ENCODE measurements around the gene MYO5B. TPM values are rescaled to one million over a fixed set of nuclear protein-coding genes. Genes with fewer than 3 reads are reported as not detected.
"Not testable (repeated sequence)": the region's sequence is repeated elsewhere in the genome, so short reads cannot be mapped to it uniquely, and the experiment has no call there.

MYO5B gene
- total and polyA plus RNA-seq, 4 donors, result 5.4 to 23.4 (median 11.4) TPM

- no peak for DNase-seq (ENCODE audit: low spot score)
- Histone ChIP-seq H3K36me3 (ENCODE audit: control insufficient read depth in 4 of 4, insufficient read depth in 3 of 4, low read depth in 1 of 4, low read length in 3 of 4) (peaks cover 9 to 47% (median 41%) of the 10 kb centered on the region in 4 donors), H3K27ac (ENCODE audit: low read depth in 1 of 2, low read length in 2 of 2) (no peak overlapping the region), H3K9ac (ENCODE audit: low read depth in 1 of 2, low read length in 2 of 2) (no peak overlapping the region), H3K9me3 (ENCODE audit: control insufficient read depth in 4 of 4, low read length in 3 of 4) (no peaks in the 10 kb centered on the region), H3K4me1 (ENCODE audit: control insufficient read depth in 4 of 4, insufficient read depth in 4 of 4, low read length in 3 of 4) (peaks cover 2 to 17% (median 11%) of the 10 kb centered on the region in 4 donors), H3K4me3 (ENCODE audit: low read depth in 1 of 3, low read length in 3 of 3) (no peak overlapping the region), H3K27me3 (ENCODE audit: control insufficient read depth in 4 of 4, insufficient read depth in 4 of 4, low read length in 3 of 4) (no peaks in the 10 kb centered on the region)
- 31% methylated on average over 1 of the region's 1 CpG for WGBS
- TF ChIP-seq RXRA (IDR thresholded peaks at IDR 0.05) (no peak), EGR1 (IDR thresholded peaks at IDR 0.05; ENCODE audit: low read depth in 2 of 2) (no peak), RAD21 (IDR thresholded peaks at IDR 0.05) (peak; percentile 58 to 65), HNF4G (IDR thresholded peaks at IDR 0.05) (no peak), FOXA1 (IDR thresholded peaks at IDR 0.05) (no peak), JUND (IDR thresholded peaks at IDR 0.05) (no peak)
- TF ChIP-seq, protein P1, sequence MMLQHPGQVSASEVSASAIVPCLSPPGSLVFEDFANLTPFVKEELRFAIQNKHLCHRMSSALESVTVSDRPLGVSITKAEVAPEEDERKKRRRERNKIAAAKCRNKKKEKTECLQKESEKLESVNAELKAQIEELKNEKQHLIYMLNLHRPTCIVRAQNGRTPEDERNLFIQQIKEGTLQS (IDR thresholded peaks at IDR 0.05), result no peak
- TF ChIP-seq, protein P2, sequence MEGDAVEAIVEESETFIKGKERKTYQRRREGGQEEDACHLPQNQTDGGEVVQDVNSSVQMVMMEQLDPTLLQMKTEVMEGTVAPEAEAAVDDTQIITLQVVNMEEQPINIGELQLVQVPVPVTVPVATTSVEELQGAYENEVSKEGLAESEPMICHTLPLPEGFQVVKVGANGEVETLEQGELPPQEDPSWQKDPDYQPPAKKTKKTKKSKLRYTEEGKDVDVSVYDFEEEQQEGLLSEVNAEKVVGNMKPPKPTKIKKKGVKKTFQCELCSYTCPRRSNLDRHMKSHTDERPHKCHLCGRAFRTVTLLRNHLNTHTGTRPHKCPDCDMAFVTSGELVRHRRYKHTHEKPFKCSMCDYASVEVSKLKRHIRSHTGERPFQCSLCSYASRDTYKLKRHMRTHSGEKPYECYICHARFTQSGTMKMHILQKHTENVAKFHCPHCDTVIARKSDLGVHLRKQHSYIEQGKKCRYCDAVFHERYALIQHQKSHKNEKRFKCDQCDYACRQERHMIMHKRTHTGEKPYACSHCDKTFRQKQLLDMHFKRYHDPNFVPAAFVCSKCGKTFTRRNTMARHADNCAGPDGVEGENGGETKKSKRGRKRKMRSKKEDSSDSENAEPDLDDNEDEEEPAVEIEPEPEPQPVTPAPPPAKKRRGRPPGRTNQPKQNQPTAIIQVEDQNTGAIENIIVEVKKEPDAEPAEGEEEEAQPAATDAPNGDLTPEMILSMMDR (IDR thresholded peaks at IDR 0.05; ENCODE audit: low read depth, low read length, missing input control), result peak; percentile 19
Observed at GRCh38 chr18:49784427-49785185, 410.3 kb downstream of the MYO5B start.

DNA sequence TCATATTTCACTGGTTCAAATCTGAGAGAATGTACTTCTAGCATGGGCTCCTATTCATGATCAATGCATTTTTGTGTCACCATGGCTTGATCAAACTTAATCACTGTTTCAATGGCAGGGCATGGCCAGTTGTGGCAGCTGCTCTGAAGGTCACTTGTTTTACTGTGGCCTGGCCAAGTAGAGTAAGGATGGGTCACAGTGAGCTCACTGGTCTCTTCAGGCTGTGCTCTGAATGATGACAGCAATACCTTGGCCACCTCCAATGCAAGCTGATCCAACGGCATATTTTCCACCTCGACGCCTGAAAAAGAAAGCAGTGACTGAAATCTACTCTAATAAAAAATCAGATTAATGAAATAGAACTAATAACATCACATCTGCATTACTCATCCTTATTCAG lies 411.3 kb downstream of the MYO5B start:
- not testable (repeated sequence) for H3K9me3 ChIP-seq (ENCODE audit: control insufficient read depth in 4 of 4, low read length in 3 of 4); H3K4me3 ChIP-seq (ENCODE audit: low read depth in 1 of 3, low read length in 3 of 3); DNase-seq (ENCODE audit: low spot score); H3K27me3 ChIP-seq (ENCODE audit: control insufficient read depth in 4 of 4, insufficient read depth in 4 of 4, low read length in 3 of 4); H3K9ac ChIP-seq (ENCODE audit: low read depth in 1 of 2, low read length in 2 of 2); H3K4me1 ChIP-seq (ENCODE audit: control insufficient read depth in 4 of 4, insufficient read depth in 4 of 4, low read length in 3 of 4); H3K27ac ChIP-seq (ENCODE audit: low read depth in 1 of 2, low read length in 2 of 2)
- peaks cover 8 to 47% (median 41%) of the 10 kb centered on the region in 4 donors for H3K36me3 ChIP-seq (ENCODE audit: control insufficient read depth in 4 of 4, insufficient read depth in 3 of 4, low read depth in 1 of 4, low read length in 3 of 4)
- 90% methylated on average over 3 of the region's 3 CpGs for WGBS

DNA sequence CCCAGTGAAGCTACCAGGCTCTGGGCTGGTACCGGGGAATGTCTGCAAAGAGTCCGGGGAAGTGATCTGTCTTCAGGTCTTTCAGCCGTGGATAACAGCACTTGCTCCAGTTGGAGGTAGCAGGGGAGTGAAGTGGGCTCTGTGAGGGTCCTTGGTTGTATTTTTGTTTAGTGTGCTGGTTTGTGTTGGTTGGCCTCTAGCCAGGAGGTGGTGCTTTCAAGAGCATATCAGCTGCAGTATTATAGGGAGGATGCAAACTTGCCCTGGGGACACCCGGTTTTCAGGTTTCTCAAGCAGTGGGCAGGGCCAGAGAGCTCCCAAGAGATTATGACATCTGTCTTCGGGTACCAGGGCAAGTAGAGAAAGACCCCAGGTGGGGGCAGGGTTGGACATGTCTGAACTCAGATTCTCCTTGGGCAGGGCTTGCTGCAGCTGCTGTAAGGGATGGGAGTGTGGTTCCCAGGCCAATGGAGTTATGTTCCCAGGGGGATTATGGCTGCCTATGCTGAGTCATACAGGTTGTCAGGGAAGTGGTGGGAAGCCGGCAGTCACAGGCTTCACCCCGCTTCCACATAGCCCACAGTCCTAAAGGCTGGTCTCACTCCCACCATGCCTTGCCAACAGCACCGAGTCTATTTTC lies 416.0 kb downstream of the MYO5B start:
- Histone ChIP-seq H3K36me3 (ENCODE audit: control insufficient read depth in 4 of 4, insufficient read depth in 3 of 4, low read depth in 1 of 4, low read length in 3 of 4) (peaks cover 5 to 25% (median 20%) of the 10 kb centered on the region in 4 donors), H3K9me3 (ENCODE audit: control insufficient read depth in 4 of 4, low read length in 3 of 4) (no peaks in the 10 kb centered on the region), H3K4me1 (ENCODE audit: control insufficient read depth in 4 of 4, insufficient read depth in 4 of 4, low read length in 3 of 4) (no peaks in the 10 kb centered on the region), H3K27me3 (ENCODE audit: control insufficient read depth in 4 of 4, insufficient read depth in 4 of 4, low read length in 3 of 4) (no peaks in the 10 kb centered on the region), H3K9ac (ENCODE audit: low read depth in 1 of 2, low read length in 2 of 2) (no peak overlapping the region), H3K27ac (ENCODE audit: low read depth in 1 of 2, low read length in 2 of 2) (no peak overlapping the region), H3K4me3 (ENCODE audit: low read depth in 1 of 3, low read length in 3 of 3) (no peak overlapping the region)
- 83% methylated on average over 8 of the region's 8 CpGs for WGBS
- no peak for DNase-seq (ENCODE audit: low spot score)
- TF ChIP-seq RAD21 (IDR thresholded peaks at IDR 0.05), result no peak
- no peak for TF ChIP-seq YY1 (IDR thresholded peaks at IDR 0.05)
- TF ChIP-seq NR2F2 (IDR thresholded peaks at IDR 0.05), result no peak
- no peak for TF ChIP-seq EGR1 (IDR thresholded peaks at IDR 0.05; ENCODE audit: low read depth in 2 of 2)
- TF ChIP-seq TAF1 (conservative IDR thresholded peaks at IDR 0.05), result no peak
- TF ChIP-seq, protein P2 (IDR thresholded peaks at IDR 0.05; ENCODE audit: low read depth, low read length, missing input control), result no peak
- TF ChIP-seq REST (IDR thresholded peaks at IDR 0.05), result no peak
- TF ChIP-seq MAX (IDR thresholded peaks at IDR 0.05), result no peak
- no peak for TF ChIP-seq SP1 (IDR thresholded peaks at IDR 0.05)
- no peak for TF ChIP-seq GABPA (IDR thresholded peaks at IDR 0.05 in 1 of 2, conservative IDR thresholded peaks at IDR 0.05 in 1 of 2)
- no peak for TF ChIP-seq FOXA2 (IDR thresholded peaks at IDR 0.05)
- TF ChIP-seq JUND (IDR thresholded peaks at IDR 0.05), result no peak
- no peak for TF ChIP-seq FOXA1 (IDR thresholded peaks at IDR 0.05)

All from liver (tissue), 9 donors.